ENCODE results near the gene CDC42EP3. TPM values are rescaled to one million over a fixed set of nuclear protein-coding genes. Genes with fewer than 3 reads are reported as not detected.

CDC42EP3 gene
- total and polyA plus RNA-seq, 2 donors (not counting 1 experiment from before 2014, with no cell fraction given), result 28.0 to 29.9 TPM

DNA sequence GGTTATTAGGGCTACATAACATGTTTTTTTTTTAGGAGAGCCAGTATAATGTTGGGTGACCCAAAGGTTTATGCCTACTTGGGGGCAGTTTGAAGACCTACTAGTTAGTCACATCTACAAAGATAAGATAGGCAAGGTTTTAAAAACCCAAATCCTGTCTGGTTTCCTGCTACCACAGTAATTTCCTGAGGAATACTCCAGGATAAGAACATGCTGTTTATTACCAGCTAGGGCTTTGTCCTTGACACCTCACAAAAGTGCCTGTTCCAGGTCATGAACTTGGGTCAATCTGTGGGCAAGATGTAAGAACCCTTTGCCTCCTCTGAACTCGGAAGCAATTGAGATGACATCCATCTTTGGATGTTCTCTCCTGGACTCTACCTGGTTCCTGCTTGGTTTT lies 38.2 kb downstream of the CDC42EP3 start:
- CTCF ChIA-PET, result interaction anchor here (0.7 to 1.2 kb wide), 2 partner anchors 20 to 75 kb away, joined by 3 read pairs; no protein-coding TSS in a partner anchor
- no peaks in the 10 kb centered on the region for H3K36me3 ChIP-seq (replicated peaks in 1 of 2; ENCODE audit: control extremely low read depth in 1 of 2, control insufficient read depth in 1 of 2, extremely low read depth in 1 of 2, insufficient read depth in 2 of 2, low read length in 1 of 2)
- 100% methylated on average over 1 of the region's 1 CpG for WGBS (ENCODE audit: insufficient coverage)
- no peaks in the 10 kb centered on the region for H3K9me3 ChIP-seq (ENCODE audit: control extremely low read depth in 1 of 3, control insufficient read depth in 2 of 3, insufficient read depth in 1 of 3, low read length in 2 of 3)
- intact Hi-C loops (cut with micrococcal nuclease), result no loop called here
- POLR2A ChIA-PET, result no interaction called here
- H4K20me1 ChIP-seq (ENCODE audit: control insufficient read depth, insufficient read depth, low read length, poor library complexity, severe bottlenecking), result no peaks in the 10 kb centered on the region
- no peak overlapping the region for H3K4me2 ChIP-seq (replicated peaks; ENCODE audit: low read depth, low read length, poor library complexity, severe bottlenecking)
- Mint-ChIP-seq H3K4me1 (peaks cover 44% of the 10 kb centered on the region), H3K4me3 (no peak overlapping the region), H3K27ac (no peak overlapping the region), H3K9me3 (ENCODE audit: insufficient read depth) (no peaks in the 10 kb centered on the region), H3K27me3 (no peaks in the 10 kb centered on the region)
- H2AFZ ChIP-seq (ENCODE audit: insufficient read depth, low read depth, low read length, poor library complexity, severe bottlenecking), result no peak overlapping the region
- no peaks in the 10 kb centered on the region for H3K27me3 ChIP-seq (replicated peaks in 1 of 4; ENCODE audit: control extremely low read depth in 1 of 4, control insufficient read depth in 3 of 4, insufficient read depth in 4 of 4, low read length in 3 of 4)
- ATAC-seq (ENCODE audit: low read depth) (no peak), DNase-seq (no peak)
- no peak overlapping the region for H3K9ac ChIP-seq (ENCODE audit: low read length)
- no peak overlapping the region for H3K4me3 ChIP-seq (ENCODE audit: control extremely low read depth in 1 of 5, extremely low read depth in 1 of 5, insufficient read depth in 1 of 5, low read depth in 2 of 5, low read length in 4 of 5)
- no peak overlapping the region for H3K27ac ChIP-seq (ENCODE audit: low read length in 2 of 2)
- TF ChIP-seq, protein P1, sequence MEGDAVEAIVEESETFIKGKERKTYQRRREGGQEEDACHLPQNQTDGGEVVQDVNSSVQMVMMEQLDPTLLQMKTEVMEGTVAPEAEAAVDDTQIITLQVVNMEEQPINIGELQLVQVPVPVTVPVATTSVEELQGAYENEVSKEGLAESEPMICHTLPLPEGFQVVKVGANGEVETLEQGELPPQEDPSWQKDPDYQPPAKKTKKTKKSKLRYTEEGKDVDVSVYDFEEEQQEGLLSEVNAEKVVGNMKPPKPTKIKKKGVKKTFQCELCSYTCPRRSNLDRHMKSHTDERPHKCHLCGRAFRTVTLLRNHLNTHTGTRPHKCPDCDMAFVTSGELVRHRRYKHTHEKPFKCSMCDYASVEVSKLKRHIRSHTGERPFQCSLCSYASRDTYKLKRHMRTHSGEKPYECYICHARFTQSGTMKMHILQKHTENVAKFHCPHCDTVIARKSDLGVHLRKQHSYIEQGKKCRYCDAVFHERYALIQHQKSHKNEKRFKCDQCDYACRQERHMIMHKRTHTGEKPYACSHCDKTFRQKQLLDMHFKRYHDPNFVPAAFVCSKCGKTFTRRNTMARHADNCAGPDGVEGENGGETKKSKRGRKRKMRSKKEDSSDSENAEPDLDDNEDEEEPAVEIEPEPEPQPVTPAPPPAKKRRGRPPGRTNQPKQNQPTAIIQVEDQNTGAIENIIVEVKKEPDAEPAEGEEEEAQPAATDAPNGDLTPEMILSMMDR (IDR thresholded peaks at IDR 0.05), result no peak
- TF ChIP-seq EZH2 (IDR thresholded peaks at IDR 0.05; ENCODE audit: borderline replicate concordance, insufficient read depth, low read depth, low read length, poor library complexity, severe bottlenecking), result no peak
- no peaks in the 10 kb centered on the region for H3K79me2 ChIP-seq (ENCODE audit: control insufficient read depth, insufficient read depth, low read length)
- peaks cover 33 to 34% of the 10 kb centered on the region in 2 donors for H3K4me1 ChIP-seq (ENCODE audit: control insufficient read depth in 2 of 2, insufficient read depth in 2 of 2, low read length in 2 of 2)

DNA sequence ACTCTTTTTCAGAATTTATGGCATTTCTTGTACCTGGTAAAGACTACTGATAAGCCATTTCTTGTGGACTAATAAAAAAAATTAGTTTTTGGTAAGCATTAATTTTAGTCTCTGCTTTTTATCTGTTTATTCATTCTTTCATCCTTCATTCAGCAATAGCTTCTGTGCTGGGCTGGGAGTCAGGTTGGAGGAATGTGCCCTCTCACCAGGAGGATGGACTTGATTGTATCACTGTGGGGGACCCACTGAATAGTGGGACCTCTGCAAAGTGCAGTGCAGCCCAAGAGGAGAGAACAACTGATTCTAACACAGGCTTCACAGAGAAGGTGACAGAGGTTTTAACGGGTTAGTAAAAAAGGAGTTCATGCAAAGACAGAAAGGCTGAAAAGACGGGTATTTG lies 39.1 kb downstream of the CDC42EP3 start:
- Mint-ChIP-seq H3K27me3 (no peaks in the 10 kb centered on the region), H3K4me1 (peaks cover 39% of the 10 kb centered on the region), H3K4me3 (no peak overlapping the region), H3K27ac (no peak overlapping the region), H3K9me3 (ENCODE audit: insufficient read depth) (no peaks in the 10 kb centered on the region)
- DNase-seq (no peak), ATAC-seq (ENCODE audit: low read depth) (no peak)
- Histone ChIP-seq H3K9ac (ENCODE audit: low read length) (no peak overlapping the region), H2AFZ (ENCODE audit: insufficient read depth, low read depth, low read length, poor library complexity, severe bottlenecking) (no peak overlapping the region), H3K4me1 (ENCODE audit: control insufficient read depth in 2 of 2, insufficient read depth in 2 of 2, low read length in 2 of 2) (peaks cover 33 to 34% of the 10 kb centered on the region in 2 donors), H3K79me2 (ENCODE audit: control insufficient read depth, insufficient read depth, low read length) (no peaks in the 10 kb centered on the region), H3K4me2 (replicated peaks; ENCODE audit: low read depth, low read length, poor library complexity, severe bottlenecking) (no peak overlapping the region), H3K9me3 (ENCODE audit: control extremely low read depth in 1 of 3, control insufficient read depth in 2 of 3, insufficient read depth in 1 of 3, low read length in 2 of 3) (no peaks in the 10 kb centered on the region), H3K27ac (ENCODE audit: low read length in 2 of 2) (no peak overlapping the region), H3K36me3 (replicated peaks in 1 of 2; ENCODE audit: control extremely low read depth in 1 of 2, control insufficient read depth in 1 of 2, extremely low read depth in 1 of 2, insufficient read depth in 2 of 2, low read length in 1 of 2) (no peaks in the 10 kb centered on the region), H3K27me3 (replicated peaks in 1 of 4; ENCODE audit: control extremely low read depth in 1 of 4, control insufficient read depth in 3 of 4, insufficient read depth in 4 of 4, low read length in 3 of 4) (no peaks in the 10 kb centered on the region), H3K4me3 (ENCODE audit: control extremely low read depth in 1 of 5, extremely low read depth in 1 of 5, insufficient read depth in 1 of 5, low read depth in 2 of 5, low read length in 4 of 5) (no peak overlapping the region), H4K20me1 (ENCODE audit: control insufficient read depth, insufficient read depth, low read length, poor library complexity, severe bottlenecking) (no peaks in the 10 kb centered on the region)
- POLR2A ChIA-PET, result no interaction called here
- WGBS (ENCODE audit: insufficient coverage), result 82% methylated on average over 2 of the region's 2 CpGs
- TF ChIP-seq, protein P1 (IDR thresholded peaks at IDR 0.05), result no peak
- TF ChIP-seq EZH2 (IDR thresholded peaks at IDR 0.05; ENCODE audit: borderline replicate concordance, insufficient read depth, low read depth, low read length, poor library complexity, severe bottlenecking), result no peak
- CTCF ChIA-PET, result interaction anchor here (0.7 to 1.2 kb wide), 2 partner anchors 21 to 74 kb away, joined by 3 read pairs; no protein-coding TSS in a partner anchor
- intact Hi-C loops (cut with micrococcal nuclease), result no loop called here
